Calu3 (cell line): ENCODE measurements around the gene ITPR2. TPM values are rescaled to one million over a fixed set of nuclear protein-coding genes. Genes with fewer than 3 reads are reported as not detected.
"Not testable (repeated sequence)": the region's sequence is repeated elsewhere in the genome, so short reads cannot be mapped to it uniquely, and the experiment has no call there.

Experiments
- BruUV-seq: library from RNA; stranded (reverse); fragments of 400-500 nt; replicated peaks from 2 replicates; lab custom pipeline; 2021; lab: Mats Ljungman, UMichigan
- CTCF ChIA-PET: fragments of 300-600 bp; sonication (Branson Sonifier 250); formaldehyde crosslinking; loops from one replicate; lab custom pipeline; 2022; ENCODE audit warnings: antibody characterized with exemption; lab: Charles Lee
- DNase-seq: peaks from one replicate; pipeline ENCODE4 v3.0.0; 2022
- H3K27ac Mint-ChIP-seq: one replicate; pipeline ENCODE4 v1.8.0; 2022; ENCODE audit warnings: mixed read lengths; ENCODE audit not compliant: unreplicated experiment
- H3K27me3 Mint-ChIP-seq: one replicate; pipeline ENCODE4 v1.8.0; 2022; ENCODE audit warnings: mixed read lengths; ENCODE audit not compliant: unreplicated experiment
- H3K36me3 Mint-ChIP-seq: one replicate; pipeline ENCODE4 v1.8.0; 2022; ENCODE audit warnings: mild to moderate bottlenecking, moderate library complexity, mixed read lengths; ENCODE audit not compliant: insufficient read depth, unreplicated experiment
- H3K4me1 Mint-ChIP-seq: one replicate; pipeline ENCODE4 v1.8.0; 2022; ENCODE audit warnings: mild to moderate bottlenecking, low read depth, mixed read lengths; ENCODE audit not compliant: unreplicated experiment
- H3K4me3 Mint-ChIP-seq: one replicate; pipeline ENCODE4 v1.8.0; 2022; ENCODE audit warnings: mild to moderate bottlenecking, low read depth, moderate library complexity, mixed read lengths; ENCODE audit not compliant: unreplicated experiment
- H3K9me3 Mint-ChIP-seq: one replicate; pipeline ENCODE4 v1.8.0; 2022; ENCODE audit warnings: low read depth, mixed read lengths; ENCODE audit not compliant: unreplicated experiment
- intact Hi-C: fragments of 100-400 bp; cut with micrococcal nuclease; formaldehyde crosslinking; loops from one replicate; pipeline ENCODE4 v1.10.0; 2022; ENCODE audit not compliant: unreplicated experiment
- total RNA-seq: library from RNA; stranded (reverse); gene quantifications from 2 replicates; pipeline ENCODE4 v1.2.3, GENCODE V29; 2022
- TF ChIP-seq, protein P1 (sequence below): fragments of 200-600 bp; IDR thresholded peaks from one replicate; pipeline ENCODE4 v1.8.0; 2022; ENCODE audit warnings: antibody characterized with exemption; ENCODE audit not compliant: unreplicated experiment

ITPR2 gene
- total RNA-seq, 1 experiment from 2014 or later: 2.5 TPM

GRCh38 chr12:26869104-26869494, 36.1 kb upstream of the ITPR2 start:
- TF ChIP-seq, protein P1, sequence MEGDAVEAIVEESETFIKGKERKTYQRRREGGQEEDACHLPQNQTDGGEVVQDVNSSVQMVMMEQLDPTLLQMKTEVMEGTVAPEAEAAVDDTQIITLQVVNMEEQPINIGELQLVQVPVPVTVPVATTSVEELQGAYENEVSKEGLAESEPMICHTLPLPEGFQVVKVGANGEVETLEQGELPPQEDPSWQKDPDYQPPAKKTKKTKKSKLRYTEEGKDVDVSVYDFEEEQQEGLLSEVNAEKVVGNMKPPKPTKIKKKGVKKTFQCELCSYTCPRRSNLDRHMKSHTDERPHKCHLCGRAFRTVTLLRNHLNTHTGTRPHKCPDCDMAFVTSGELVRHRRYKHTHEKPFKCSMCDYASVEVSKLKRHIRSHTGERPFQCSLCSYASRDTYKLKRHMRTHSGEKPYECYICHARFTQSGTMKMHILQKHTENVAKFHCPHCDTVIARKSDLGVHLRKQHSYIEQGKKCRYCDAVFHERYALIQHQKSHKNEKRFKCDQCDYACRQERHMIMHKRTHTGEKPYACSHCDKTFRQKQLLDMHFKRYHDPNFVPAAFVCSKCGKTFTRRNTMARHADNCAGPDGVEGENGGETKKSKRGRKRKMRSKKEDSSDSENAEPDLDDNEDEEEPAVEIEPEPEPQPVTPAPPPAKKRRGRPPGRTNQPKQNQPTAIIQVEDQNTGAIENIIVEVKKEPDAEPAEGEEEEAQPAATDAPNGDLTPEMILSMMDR: no peak
- Mint-ChIP-seq H3K27ac (no peak overlapping the region), H3K27me3 (peaks cover 11% of the 10 kb centered on the region), H3K4me1 (peaks cover 15% of the 10 kb centered on the region), H3K36me3 (no peaks in the 10 kb centered on the region), H3K4me3 (no peak overlapping the region), H3K9me3 (no peaks in the 10 kb centered on the region)
- DNase-seq: no peak
- no TSS peak for BruUV-seq
- intact Hi-C loops: no loop called here
- CTCF ChIA-PET: no interaction called here

DNA sequence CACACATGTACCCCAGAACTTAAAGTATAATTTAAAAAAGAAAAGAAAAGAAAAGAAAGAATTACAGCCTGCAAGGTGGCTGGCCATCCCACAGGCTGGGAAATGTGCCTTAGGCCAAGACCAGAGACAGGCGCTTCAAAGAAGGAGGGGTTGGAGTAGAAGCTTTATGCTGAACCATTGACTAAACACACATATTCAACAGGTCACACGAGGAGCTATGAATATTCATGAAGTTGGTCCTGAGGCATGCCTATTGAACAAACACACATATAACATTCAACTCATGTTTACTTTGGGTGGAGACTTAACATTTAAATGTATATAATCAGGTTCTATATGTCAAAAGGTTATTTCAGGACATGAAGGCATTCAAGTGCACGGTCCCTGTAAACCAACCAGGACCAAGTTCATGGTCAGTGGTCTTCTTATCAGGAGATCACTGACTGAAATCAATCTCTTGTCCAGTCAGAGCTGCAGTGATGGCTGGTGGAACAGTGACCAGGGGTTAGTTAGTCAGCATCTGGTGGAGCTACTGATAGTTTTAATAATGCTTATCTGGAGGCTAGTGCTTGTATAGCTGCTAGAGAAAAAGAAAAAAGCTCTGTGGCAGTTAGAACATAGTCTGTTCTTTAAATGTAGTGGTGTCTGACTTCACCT, 35.6 kb upstream of the ITPR2 start:
- peaks cover 15% of the 10 kb centered on the region for H3K4me1 Mint-ChIP-seq
- no peaks in the 10 kb centered on the region for H3K9me3 Mint-ChIP-seq
- peaks cover 5% of the 10 kb centered on the region for H3K27me3 Mint-ChIP-seq
- no peak for DNase-seq
- H3K27ac Mint-ChIP-seq: no peak overlapping the region
- TF ChIP-seq, protein P1: no peak
- no peak overlapping the region for H3K4me3 Mint-ChIP-seq
- intact Hi-C loops: no loop called here
- H3K36me3 Mint-ChIP-seq: no peaks in the 10 kb centered on the region
- BruUV-seq: no TSS peak
- CTCF ChIA-PET: no interaction called here

DNA sequence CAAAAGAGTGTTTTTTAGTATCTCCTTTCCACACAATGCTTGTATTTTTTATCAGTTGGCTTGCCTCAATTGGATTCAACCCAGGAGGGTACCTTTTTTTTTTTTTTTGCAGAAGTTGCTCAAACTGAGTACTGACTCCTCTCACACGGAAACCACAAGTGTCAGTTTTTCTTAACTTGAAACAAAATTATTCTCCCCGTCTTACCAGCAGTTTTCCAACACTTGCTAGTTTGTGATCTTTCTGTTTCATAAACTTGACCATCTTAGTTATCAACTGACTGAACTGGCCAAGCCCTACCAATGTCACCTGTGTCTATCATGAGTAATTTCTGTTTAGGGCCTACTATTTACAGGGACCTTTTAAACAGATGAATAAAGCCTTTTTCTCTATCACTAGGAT, 34.1 kb upstream of the ITPR2 start:
- Mint-ChIP-seq H3K4me1 (peaks cover 15% of the 10 kb centered on the region), H3K27ac (no peak overlapping the region), H3K36me3 (no peaks in the 10 kb centered on the region), H3K9me3 (no peaks in the 10 kb centered on the region), H3K27me3 (no peaks in the 10 kb centered on the region), H3K4me3 (no peak overlapping the region)
- TF ChIP-seq, protein P1: no peak
- intact Hi-C loops: no loop called here
- no peak for DNase-seq
- no TSS peak for BruUV-seq
- CTCF ChIA-PET: interaction anchor here (0.7 to 0.9 kb wide), 2 partner anchors 13 to 59 kb away, joined by 3 to 4 read pairs; no protein-coding TSS in a partner anchor

DNA sequence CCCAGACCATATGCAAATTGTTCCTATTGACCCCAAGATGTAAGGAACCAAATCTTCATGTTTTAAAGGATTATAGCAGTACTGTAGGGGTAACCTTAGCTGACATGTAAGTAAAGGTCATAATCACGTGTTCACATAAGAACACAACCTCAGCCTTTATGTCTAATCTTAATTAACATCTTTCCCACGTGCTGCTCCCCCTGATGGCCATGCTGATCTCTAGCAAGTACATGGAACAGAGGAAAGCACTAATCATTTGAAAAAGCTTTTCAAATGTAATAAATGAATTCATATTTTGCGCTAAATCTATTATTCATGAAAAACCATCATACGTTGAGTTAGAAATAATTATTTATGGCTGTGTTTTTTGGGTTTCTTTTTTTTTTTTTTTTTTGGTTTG, 30.5 kb upstream of the ITPR2 start:
- no peak overlapping the region for H3K4me3 Mint-ChIP-seq
- TF ChIP-seq, protein P1: peak; percentile 19
- no peak overlapping the region for H3K27ac Mint-ChIP-seq
- intact Hi-C loops: no loop called here
- H3K4me1 Mint-ChIP-seq: no peaks in the 10 kb centered on the region
- H3K9me3 Mint-ChIP-seq: no peaks in the 10 kb centered on the region
- CTCF ChIA-PET: interaction anchor here (1.2 kb wide), 1 partner anchor 94 kb away, joined by 3 read pairs; no protein-coding TSS in a partner anchor
- H3K27me3 Mint-ChIP-seq: no peaks in the 10 kb centered on the region
- no peaks in the 10 kb centered on the region for H3K36me3 Mint-ChIP-seq
- DNase-seq: peak; percentile 4
- no TSS peak for BruUV-seq

GRCh38 chr12:26862787-26863186, 29.8 kb upstream of the ITPR2 start:
- H3K27me3 Mint-ChIP-seq, H3K36me3 Mint-ChIP-seq, DNase-seq, intact Hi-C loops, H3K27ac Mint-ChIP-seq, BruUV-seq, H3K4me3 Mint-ChIP-seq, H3K4me1 Mint-ChIP-seq, H3K9me3 Mint-ChIP-seq: not testable (repeated sequence)
- CTCF ChIA-PET: interaction anchor here (1.2 kb wide), 1 partner anchor 93 kb away, joined by 3 read pairs; no protein-coding TSS in a partner anchor
